IPS DF 4.7 (cell line): ENCODE data around the gene HCN3.
"Not testable (repeated sequence)": the region's sequence is repeated elsewhere in the genome, so short reads cannot be mapped to it uniquely, and the experiment has no call there.

Experiments used
- DNase-seq: peaks from one replicate; pipeline ENCODE4 v3.0.0-alpha.2; 2013; ENCODE audit warnings: low spot score; ENCODE audit errors: extremely low read depth

Gene HCN3

GRCh38 chr1:155277070-155277901, at the start of gene HCN3:
TSS of gene HCN3 (plus strand) at chr1:155277463. CDS start at chr1:155277591, 128 bp downstream.
- DNase-seq = peak; percentile 97

- DNase-seq = no peak
These were observed 49.2 kb upstream of the HCN3 start for GRCh38 chr1:155228096-155228427.

- DNase-seq = not testable (repeated sequence)
These were observed 46.0 kb upstream of the HCN3 start for GRCh38 chr1:155231302-155231701.

GRCh38 chr1:155232001-155232978, 45.0 kb upstream of the HCN3 start:
- DNase-seq = not testable (repeated sequence)

GRCh38 chr1:155233502-155233901, 43.8 kb upstream of the HCN3 start:
- DNase-seq = not testable (repeated sequence)

- DNase-seq = not testable (repeated sequence)
These were observed 41.9 kb upstream of the HCN3 start for GRCh38 chr1:155235375-155235774.

- no peak for DNase-seq
These were observed 40.8 kb upstream of the HCN3 start for GRCh38 chr1:155236451-155236850.

GRCh38 chr1:155241069-155241679, 36.1 kb upstream of the HCN3 start:
- DNase-seq = no peak

- DNase-seq = no peak
These were observed 35.4 kb upstream of the HCN3 start for GRCh38 chr1:155241841-155242264.

- DNase-seq = no peak
These were observed 34.4 kb upstream of the HCN3 start for GRCh38 chr1:155242805-155243358.

GRCh38 chr1:155244368-155245162, 32.7 kb upstream of the HCN3 start:
- no peak for DNase-seq

- no peak for DNase-seq
These were observed 32.1 kb upstream of the HCN3 start for GRCh38 chr1:155245163-155245524.

- DNase-seq = not testable (repeated sequence)
These were observed 30.5 kb upstream of the HCN3 start for GRCh38 chr1:155246796-155247195.

- DNase-seq = no peak
These were observed 29.4 kb upstream of the HCN3 start for GRCh38 chr1:155247667-155248553.

GRCh38 chr1:155250246-155250632, 27.0 kb upstream of the HCN3 start:
- DNase-seq = no peak

- DNase-seq = no peak
These were observed 26.4 kb upstream of the HCN3 start for GRCh38 chr1:155250633-155251449.

- DNase-seq = no peak
These were observed 25.7 kb upstream of the HCN3 start for GRCh38 chr1:155251566-155251965.

- no peak for DNase-seq
These were observed 24.1 kb upstream of the HCN3 start for GRCh38 chr1:155253208-155253607.

GRCh38 chr1:155253797-155254196, 23.5 kb upstream of the HCN3 start:
- DNase-seq = no peak
